GM18498 (cell line): ENCODE results near the gene ZNF438.

Experiments used
- ATAC-seq: cut with Tn5 transposase; IDR thresholded peaks from one replicate; pipeline ENCODE4 v1.9.1; 2021; ENCODE audit warnings: mild to moderate bottlenecking, moderate library complexity; ENCODE audit not compliant: unreplicated experiment

ZNF438 gene

DNA sequence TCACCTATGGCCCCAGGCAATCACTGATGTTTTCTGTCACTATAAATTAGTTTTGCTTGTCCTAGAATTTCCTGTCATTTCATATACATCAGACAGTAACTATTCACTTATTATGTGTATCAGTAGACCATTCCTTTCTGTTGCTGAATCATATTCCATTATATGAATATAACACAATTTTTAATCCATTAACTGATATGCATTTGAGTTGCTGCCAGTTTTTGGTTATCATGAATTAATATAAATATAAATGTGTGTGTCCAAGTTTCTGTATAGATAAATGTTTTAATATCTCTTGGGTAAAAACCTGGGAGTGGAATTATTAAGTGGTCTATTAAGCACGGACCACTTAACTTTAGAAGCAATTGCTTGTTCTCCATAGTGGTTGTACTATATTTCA is 143.8 kb downstream of the ZNF438 start:
- ATAC-seq, result no peak

DNA sequence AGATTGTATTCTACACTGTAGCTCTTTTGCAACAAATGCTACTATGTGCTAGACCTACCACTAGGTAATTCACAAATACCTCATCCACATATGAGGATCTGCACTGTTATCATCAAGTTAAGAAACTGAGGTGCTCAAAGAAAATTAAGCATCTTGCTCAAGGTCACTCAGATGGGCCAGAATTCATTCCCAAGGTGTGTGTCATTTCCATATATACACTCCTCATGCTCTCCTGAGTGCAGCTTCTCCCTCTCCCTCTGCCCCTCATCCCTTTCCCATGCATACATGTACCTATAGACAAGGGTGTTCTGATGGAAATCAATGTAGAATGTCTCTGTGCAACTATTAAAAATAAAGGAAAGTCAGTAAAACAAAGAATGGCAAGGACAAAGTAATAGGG is 146.2 kb downstream of the ZNF438 start:
- ATAC-seq, result no peak

DNA sequence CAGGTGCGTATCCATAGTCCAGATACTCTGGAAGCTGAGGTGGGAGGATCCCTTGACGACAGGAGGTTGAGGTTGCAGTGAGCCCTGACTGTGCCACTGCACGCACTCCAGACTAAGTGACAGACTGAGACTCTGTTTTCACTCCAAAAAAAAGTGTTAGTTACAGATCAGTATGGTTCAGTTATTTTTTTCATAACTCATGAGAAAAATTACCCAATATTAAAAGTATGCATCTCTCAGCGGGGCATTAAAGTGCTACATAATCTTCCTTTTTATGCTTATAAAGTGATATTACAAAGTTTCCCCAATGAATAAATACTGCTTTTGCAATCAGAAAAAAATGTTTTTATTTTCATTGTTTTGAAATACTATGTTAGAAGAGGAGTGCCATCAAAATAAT is 147.9 kb downstream of the ZNF438 start:
- ATAC-seq, result no peak

DNA sequence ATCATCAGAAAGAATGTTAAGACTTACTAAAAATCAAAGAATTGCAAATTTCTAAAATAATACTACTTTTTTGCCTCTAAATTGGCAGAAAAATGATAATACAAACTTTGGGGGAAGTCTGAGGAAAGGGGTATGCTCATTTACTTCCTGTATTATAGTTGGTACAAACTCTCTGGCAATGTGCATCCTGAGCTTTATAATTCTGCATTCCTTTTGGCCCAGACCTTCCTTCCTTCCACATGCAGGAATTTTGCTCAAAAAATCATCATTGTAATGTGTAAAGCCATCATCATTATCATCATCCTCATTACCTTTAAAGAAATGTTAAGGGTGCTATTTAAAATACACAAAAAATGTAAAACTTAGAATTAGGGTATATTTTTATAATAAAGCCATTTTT is 148.5 kb downstream of the ZNF438 start:
- no peak for ATAC-seq

DNA sequence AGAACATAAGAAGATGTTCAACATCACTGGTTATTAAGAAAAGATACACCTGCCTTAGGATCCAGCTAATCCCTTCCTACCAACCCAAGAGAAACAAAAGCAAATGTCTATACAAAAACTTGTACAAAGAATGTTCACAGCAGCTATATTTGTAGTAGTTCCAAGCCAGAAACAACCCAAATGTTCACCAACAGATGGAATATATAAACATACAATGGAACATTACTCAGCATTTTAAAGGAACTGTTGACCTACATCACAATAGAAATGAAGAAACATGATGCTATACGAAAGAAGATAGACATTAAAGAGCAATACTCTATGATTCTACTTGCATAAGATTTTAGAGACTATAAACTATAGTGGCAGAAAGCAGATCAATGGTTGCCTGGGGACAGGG is 149.4 kb downstream of the ZNF438 start:
- no peak for ATAC-seq

DNA sequence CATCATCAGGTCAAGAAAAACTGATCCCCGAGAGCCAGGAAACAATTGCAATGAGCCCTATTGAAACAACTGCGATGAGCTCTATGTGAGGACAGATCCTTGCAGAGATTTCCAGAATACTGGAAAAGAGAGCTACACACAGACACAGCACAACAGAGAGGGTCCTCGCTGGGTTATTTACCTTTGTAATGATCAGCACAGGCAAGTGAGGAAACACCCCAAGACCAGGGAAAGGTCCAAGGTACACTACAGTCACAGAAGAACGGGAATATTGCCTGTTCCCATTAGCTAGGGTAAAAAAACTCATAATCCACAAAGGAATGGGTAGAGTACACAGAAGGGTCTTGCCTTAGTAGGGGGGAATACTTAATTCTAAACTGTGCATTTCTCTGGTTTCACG is 152.7 kb downstream of the ZNF438 start:
- no peak for ATAC-seq

DNA sequence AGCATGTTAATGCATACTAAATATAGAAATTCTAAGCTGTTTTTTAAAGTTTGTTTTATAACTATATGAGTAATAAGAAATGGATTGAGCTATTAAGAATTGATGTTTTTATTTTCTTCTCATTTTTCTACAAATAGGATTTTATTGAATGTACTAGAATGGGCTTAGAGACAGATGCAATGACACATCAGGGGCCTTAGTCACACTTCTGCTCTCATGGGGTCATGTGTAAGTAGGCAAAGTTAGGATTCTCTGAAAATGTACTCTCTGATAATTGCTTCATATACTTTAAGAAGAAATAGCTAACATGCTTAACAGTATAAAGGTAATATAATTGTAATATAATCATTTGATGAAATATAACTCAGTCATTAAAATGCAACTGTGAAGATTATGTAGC is 154.6 kb downstream of the ZNF438 start:
- no peak for ATAC-seq

DNA sequence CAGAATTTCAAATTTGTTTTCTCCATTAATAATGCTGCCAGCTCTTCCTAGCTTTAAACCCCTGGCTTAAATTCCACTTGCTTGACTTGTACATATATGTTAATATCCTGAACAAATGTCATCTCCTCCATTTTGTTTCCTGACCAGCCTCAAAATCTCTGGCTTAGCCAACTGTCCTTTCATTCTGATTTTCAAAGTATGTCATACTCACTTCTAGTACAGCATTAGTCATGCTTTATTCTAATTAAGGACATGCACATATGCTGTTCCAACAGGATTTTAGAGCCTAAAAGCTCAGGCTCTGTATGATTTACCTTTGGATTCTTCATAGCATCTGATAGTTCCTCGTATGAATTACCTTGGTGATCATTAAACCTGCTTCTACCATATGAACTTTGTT is 158.3 kb downstream of the ZNF438 start:
- no peak for ATAC-seq

DNA sequence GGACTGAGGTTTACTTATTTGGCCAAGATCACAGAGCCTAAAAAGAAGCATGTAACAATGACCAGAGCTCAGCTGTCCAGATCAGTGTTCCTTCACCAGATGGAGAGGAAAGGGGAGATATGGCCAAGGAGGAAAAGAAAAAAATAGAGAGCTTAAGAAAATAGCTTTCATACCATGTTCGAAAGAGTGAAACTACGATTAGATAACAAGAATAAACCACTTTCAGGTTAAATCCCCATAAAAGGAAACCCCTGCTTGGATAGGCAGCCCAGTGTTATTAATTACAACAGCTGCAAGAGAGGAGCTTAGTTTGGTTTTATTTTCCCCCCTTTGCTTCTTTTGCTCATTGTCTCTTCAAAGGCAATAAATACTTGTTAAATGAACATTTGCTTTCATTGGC is 160.8 kb downstream of the ZNF438 start:
- ATAC-seq, result no peak

DNA sequence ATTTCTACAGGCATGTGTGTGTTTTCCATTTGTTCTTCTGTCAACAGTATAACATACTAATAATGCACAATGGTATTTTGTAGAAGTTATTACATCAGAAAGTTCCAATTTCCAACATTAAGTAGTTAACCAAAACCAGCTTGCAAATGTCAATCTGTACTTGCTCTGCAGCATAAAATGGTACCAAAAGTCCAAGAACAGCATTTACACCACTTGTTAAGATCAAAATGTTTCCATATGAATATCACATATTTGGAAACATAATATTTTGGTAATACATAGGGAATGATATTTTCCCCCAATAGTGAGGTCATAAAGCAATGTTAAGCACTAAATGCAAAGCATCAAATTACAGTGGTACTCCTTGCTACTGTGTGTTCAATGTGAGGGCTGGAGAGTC is 162.1 kb downstream of the ZNF438 start:
- ATAC-seq, result no peak

DNA sequence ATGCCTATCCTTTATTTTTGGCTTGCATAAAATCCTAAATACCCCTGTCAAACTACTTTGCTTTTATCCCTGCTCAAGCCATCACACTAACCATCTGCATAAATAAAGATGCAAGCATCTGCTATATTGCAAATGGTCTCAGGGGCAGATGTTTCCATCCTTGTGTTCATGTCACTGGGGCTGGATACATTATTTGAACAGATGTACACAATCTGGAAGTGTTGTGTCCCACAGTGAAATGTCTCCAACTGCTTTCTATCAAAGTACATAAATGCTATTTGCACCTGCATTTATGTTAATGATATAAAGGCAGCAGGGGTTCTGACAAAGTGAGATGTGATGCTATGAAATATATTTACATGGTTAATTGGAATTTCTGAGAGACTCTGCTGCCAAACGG is 163.1 kb downstream of the ZNF438 start:
- no peak for ATAC-seq

DNA sequence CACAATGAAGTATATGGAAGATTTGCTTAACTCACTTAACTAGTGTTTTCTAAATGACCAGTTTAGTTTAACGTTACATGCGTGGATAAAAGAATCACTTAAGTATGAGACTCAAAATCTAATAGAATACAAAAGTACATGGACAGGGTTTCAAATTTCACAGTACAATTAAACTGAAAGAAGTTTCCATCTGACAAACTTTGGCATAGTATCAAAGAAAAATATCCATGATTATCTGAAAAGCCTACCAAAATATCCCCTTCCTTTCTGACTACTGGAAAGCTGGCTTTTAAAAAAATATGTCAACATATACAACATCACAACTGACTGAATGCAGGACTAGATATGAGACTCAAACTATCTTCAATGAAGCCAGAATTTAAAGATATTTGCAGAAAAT is 164.8 kb downstream of the ZNF438 start:
- no peak for ATAC-seq

DNA sequence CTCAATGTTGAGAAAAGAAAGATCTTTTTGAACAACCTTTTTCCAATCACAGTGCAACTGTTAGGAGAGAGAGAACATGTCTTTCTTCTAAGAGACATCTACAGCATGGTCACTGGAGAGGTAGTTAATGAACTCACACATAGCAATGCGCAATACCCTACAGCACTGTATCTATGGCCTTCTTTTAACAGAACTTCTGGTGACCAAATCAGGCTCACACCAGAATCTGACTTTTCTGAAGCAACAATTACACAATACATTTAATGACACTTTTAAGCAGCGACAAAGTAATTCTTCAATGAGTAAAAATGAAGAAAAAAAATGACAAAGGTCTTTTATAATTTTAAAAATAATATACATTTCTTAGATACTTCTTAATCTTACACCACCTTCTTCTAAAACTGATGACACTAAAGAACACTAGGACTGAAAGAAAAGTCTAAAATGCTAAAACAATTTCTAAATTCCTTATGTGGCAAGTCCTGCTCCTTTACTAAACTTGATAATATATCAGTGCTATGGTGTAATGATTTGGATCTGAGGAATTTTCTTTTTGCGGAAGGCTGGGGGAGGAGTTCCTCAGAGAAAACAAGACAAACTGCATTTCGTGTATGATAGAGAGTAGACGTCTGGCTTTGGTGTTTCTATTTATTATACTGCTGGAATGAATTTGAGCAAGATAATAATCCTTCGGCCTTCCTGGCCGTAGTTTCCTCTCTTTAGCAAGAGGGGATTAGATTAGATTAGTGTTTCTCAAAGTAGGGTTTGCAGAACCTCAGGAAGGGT is 166.3 kb downstream of the ZNF438 start:
- no peak for ATAC-seq

DNA sequence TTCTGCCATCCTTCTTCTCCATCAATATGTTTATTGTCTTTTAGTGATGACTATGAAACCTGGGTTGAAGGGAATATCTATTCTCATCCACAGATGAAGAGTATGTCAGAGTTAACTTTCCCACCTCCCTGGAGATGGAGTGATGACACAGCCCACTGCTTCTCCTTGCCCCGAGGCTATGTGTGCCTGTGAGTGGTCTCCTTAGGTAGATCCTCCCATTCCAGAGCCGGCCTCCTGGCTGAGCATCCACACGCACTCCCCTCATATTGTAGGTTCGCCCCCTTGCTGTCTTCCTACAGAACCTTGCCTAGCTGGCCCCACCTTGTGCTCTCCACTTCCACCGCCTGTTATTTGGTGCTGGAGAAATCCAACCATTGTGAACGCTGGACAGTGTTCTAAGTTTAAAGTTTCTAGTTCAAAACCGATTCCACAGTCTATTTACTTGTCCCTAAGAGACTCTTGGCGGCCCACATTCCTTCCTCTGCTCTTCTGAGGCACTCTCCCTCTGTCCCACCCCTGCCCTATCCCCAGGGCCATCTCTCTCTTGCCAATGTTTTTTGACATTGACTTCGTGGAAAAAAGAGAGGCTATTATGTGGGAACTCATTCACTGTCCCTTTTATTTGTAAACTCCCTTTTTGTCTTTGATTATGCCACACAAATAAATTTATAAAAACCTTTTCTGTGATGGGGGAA is 168.0 kb downstream of the ZNF438 start:
- ATAC-seq, result no peak

DNA sequence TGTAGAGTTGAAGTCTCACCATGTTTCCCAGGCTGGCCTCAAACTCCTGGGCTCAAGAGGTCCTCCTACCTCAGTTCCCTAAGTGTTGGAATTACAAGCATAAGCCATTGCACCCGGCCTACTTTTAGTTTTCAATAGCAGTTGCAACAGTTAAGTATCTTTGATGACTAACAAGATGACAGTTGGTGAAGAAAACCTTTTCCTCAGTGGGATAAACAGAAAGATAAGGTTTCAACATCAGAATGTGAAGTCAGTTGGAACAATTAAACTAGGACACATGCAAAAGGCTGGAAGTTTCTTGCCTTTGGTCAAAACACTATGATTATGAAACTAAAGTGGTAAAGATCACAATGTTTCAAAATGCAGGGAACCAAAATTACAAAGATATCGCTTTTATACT is 169.2 kb downstream of the ZNF438 start:
- ATAC-seq, result no peak

DNA sequence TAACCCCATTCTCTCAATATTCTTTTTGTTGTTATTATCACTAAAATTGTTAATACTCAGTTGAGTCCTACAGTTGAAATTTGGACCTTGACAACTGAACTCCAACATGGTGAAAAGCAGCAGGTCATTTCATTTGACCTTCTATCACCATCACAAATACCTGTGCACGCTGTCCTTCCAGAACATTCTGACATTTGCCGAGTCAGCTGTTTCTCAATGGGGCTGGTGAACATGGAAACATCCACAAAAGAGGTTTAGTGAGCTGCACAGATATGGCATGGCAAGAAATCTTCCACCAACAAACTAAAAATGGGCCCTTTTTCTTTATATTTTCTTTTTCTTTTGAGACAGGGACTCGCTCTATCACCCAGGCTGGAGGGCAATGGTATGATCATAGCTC is 169.7 kb downstream of the ZNF438 start:
- ATAC-seq, result no peak

DNA sequence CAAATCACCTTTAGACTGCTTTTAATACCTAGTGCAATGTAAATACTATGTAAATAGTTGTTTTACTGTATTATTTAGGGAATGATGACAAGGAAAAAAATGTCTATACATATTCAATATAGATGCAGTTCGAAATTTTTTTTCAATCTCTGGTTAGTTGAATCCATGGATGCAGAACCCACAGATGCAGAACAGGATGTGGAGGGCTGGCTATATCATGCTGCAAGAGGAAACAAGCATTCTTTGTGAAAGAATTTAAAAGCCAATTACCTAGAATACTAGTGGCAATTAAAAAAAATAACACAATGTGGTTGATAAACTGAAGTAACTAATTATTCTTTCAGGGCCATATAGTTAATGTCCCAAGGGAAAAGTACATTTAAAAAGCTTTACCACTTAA is 170.4 kb downstream of the ZNF438 start:
- no peak for ATAC-seq

DNA sequence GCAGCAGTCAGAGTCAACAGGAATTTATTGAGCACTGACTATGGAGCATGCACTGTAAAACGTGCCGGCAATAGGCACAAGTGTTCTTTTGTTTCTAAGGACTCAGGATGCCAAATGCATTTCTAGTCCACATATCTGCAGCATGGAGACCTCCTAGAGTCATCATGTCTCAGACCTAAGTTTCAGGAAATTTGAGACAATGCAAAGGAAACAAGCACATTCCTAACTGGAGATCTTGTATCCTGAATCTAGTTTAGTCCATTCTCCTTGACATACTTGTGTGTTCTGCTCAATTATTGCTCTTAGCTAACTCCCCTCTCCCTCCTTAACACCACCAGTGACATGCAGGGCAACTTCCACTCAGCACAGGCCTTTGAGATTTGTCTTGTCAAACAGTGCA is 173.2 kb downstream of the ZNF438 start:
- no peak for ATAC-seq

DNA sequence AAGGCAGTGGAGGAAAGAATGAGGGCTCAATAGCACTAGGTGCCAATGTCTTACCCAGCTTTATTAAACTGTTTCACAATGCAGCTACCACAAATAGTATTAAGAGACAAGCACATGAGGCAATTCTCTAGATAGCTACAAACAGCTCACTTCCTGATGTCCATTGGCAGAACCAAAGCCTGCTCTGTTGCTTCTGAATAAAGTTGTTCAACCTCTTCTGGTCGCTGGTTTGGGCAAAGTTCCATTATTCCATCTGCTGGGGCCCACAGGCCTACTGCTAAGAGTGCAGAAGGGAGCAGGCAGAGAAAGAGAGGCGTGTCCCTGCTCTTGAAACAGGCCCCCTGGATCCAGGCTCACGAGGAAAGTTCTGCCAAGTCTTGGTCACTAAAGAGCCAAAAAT is 173.9 kb downstream of the ZNF438 start:
- ATAC-seq, result no peak

DNA sequence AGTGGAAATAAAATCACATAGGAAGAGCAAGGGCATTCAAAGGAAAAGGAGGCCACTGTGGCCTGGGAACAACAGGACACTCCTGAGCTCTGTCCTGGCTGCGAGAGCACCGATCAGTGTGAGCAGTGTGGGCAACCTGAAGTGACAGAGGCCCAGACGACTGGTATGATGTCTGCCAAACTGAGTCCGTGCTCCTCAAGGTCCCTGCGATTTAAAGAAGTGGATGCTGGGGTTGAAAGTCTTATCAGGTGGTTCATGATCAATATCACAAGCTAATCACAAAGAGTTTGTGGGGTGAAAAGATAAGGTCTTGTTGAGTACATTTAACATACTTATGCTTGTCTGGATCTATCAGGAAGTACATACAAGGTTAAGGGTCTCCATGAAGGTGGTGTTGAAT is 176.5 kb downstream of the ZNF438 start:
- no peak for ATAC-seq

DNA sequence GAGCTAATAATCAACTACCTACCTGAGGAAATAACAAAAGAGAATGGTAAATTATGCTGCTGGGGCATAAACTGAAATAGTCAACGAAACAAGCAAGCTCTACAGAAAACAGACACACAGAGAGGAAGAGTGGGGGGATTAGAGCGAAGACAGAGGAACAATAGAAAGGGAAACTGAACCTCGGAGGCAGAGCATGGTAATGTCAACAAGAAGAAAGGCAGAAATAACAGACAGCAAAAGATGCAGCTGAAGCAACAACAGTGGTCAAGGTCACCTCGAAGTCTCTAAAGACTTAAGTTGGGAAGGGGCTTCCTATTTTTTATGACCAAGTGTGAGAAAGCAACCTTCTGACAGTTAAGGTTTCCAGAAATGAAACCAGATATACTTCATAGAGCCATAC is 177.0 kb downstream of the ZNF438 start:
- no peak for ATAC-seq

DNA sequence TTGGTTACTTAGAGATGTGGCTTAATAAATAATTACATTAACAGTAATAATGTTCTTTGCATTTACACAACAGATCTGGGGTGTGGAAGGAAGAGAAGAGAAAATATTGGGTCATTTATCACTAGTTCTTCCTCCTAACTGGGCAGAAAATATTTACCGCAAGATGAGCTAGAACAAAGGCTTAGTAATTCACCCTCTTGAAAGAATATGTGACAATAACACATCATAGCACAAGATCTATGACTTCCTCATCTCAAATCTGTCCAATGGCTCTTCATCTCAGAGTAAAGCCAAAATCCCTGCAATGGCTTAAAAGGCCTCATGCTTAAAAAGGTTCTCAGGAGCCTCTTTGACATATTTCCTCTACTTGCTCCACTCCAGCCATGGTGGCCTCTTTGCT is 178.6 kb downstream of the ZNF438 start:
- no peak for ATAC-seq

DNA sequence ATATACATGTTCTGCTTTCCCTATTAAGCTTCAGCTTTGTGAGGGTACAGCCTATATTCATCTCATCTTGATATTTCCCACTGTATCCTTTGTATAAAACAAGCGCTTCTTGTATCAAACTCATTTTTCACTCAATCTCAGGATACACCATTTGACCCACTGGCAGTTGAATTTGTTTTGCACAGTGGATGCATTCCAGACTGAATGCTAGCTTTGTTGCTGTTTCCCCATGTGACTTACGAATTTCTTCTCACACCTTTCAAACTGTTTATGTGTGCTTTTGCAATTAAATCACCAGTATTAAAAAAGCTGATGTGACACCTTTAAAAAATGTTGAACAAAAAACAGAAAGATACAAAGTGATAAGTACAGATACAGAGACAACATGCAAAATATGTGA is 180.9 kb downstream of the ZNF438 start:
- no peak for ATAC-seq
